GM18517 (cell line): Measurements from ENCODE around the gene NCAM1.
A peak's percentile ranks its signal among the peaks of the same experiment; 100 is the strongest.

Experiments used
- ATAC-seq: cut with Tn5 transposase; IDR thresholded peaks from one replicate; pipeline ENCODE4 v1.9.1; 2021; ENCODE audit warnings: mild to moderate bottlenecking, moderate library complexity; ENCODE audit not compliant: unreplicated experiment

NCAM1 gene

GRCh38 chr11:113272927-113273615 lies 311.9 kb downstream of the NCAM1 start:
- no peak for ATAC-seq

- ATAC-seq = no peak
Observed at GRCh38 chr11:113273720-113274119, 312.5 kb downstream of the NCAM1 start.

GRCh38 chr11:113274713-113275582 lies 313.7 kb downstream of the NCAM1 start:
- no peak for ATAC-seq

GRCh38 chr11:113275602-113276001 lies 314.4 kb downstream of the NCAM1 start:
- ATAC-seq = no peak

DNA sequence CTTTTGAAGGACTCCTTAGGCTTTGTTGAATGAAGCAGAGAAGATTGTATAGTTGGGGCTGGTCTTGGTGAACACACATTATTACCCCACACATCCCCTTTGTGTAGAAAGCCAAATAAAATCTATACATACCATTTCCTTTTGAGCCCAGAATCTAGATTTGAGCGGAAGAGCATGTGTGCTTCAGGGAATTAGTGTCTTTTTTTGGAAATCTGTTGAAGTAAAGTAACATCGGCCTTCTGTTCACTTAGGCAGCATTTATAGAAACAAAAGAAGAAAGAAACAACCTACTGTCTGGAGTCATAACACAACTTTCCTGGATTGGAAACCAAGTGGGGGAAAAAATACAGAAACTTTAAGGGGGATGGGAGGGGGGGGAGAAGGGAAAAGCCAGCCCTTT lies 315.2 kb downstream of the NCAM1 start:
- no peak for ATAC-seq

- ATAC-seq = no peak
Observed at GRCh38 chr11:113277907-113278306, 316.7 kb downstream of the NCAM1 start.

GRCh38 chr11:113278481-113278880 lies 317.3 kb downstream of the NCAM1 start:
- no peak for ATAC-seq

DNA sequence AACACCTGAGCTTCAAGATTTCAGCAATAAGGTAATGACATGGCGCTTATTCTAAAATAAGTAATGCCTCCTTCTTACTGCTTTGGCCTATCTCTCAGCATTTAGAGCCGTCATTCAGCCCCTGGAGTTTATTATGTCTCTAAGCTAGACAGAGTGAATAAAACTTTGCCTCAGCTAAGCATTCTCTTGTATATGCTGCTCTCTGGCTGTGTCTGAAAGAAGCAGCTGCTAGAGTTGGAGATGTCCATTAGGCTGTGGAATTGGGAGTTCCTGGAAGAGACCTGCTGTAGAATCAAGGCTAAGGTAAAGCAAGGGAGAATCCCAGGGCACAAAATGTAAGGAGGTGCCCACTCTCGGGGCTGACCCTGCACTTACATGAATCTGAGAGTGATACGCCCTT lies 317.7 kb downstream of the NCAM1 start:
- no peak for ATAC-seq

- ATAC-seq = no peak
Observed at GRCh38 chr11:113279591-113279990, 318.4 kb downstream of the NCAM1 start.

DNA sequence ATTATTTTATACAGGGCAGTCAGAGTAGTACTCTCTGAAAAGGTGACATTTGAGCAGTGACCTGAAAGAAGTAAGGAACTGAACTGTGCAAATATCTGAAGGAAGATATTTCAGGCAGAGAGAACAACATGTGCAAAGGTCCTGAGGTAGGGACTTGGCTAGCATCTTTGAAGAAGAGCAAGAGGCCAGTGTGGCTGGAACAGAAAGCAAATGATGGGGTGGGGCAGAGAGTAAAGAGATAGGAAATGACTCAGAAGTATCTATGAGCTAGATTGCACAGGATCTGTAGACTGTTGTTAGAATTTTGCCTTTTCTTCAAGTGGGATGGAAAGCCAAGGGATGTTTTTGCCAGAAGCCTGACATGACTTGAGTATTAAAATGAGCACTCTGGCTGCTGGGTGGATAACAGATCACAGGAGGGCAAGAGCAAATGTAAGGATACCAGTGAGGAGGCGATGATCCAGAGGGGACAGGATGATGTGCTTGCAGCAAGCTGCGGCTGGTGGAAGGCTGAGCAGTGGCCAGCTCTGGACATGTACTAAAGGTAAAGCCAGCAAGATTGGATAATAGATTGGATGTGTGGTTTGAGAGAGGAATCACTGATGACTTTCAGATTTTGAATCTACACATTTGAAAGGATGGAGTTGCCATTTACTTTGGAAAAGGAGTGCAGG lies 320.0 kb downstream of the NCAM1 start:
- no peak for ATAC-seq

DNA sequence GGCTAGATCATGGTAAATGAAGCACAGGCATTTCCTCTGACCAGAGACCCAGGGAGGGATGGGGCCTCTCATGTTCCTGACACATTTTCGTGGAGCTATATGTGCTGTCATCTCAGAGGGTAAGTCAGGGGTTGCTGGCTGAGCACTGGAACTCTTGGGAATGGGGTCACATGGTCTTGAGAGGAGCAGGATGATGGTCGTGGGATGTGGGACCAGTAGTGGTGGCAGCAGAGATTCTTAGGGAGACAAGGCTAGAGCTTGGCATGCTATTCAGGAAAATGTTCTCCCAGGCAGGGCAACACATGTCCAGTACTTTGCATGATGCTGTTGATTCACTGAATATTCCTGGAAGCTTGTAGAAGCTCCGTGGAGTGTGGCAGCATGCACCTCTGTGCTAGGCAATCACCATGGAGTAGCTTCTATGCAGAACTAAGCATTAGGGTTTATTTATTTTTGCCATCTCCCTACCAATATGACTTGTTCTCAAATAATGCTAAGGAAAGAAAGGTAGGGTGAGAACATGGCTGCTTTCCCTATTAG lies 321.7 kb downstream of the NCAM1 start:
- ATAC-seq = no peak

GRCh38 chr11:113283881-113284280 lies 322.7 kb downstream of the NCAM1 start:
- ATAC-seq = no peak

DNA sequence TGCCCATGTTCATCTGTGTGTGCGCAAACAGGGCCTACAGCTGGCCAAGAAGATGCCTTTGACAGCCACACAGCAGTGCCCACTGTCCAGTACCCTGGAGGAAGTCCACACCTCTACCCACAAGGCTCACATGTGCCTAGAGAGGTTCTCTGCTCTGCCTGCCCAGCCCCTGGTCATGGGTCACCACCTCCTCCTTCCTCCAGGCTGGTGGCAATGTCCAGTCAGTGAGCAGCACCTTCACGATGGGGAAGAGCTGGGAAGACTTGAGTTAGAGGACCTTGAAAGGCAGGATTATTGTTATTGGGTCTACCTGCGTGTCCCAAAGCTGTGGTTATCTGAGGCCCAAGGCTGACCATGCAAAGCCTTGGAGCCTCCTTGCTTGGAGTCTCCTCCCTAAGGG lies 324.8 kb downstream of the NCAM1 start:
- ATAC-seq = no peak

GRCh38 chr11:113286509-113287497 lies 325.6 kb downstream of the NCAM1 start:
- ATAC-seq = no peak

GRCh38 chr11:113287801-113288200 lies 326.6 kb downstream of the NCAM1 start:
- no peak for ATAC-seq

DNA sequence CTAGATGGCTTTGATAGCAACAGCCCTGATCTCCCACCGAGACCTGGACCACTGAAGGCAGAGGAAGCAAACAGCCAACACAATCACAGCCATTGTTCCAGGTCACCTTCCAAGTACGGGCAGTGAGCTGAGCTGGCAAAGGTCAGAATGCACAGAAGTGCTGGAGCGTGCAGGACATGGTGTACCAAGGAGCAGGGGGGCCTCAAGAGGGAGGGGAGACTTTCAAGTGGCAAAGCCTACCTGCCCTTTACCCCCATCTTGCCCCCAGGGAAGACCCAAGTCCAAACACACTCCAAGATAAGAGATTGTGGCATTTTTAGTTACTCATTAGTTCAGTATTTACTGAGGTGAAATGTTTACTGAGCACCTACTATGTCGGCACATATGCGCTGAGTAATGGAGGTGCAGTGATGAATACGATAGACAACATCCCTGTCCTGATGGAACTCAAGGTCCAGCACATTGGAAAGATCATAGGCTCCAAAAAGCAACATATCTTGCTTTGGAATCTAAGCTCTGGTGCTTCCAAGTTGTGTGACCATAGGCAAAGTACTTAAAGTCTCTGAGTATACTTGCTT lies 327.2 kb downstream of the NCAM1 start:
- ATAC-seq = no peak

DNA sequence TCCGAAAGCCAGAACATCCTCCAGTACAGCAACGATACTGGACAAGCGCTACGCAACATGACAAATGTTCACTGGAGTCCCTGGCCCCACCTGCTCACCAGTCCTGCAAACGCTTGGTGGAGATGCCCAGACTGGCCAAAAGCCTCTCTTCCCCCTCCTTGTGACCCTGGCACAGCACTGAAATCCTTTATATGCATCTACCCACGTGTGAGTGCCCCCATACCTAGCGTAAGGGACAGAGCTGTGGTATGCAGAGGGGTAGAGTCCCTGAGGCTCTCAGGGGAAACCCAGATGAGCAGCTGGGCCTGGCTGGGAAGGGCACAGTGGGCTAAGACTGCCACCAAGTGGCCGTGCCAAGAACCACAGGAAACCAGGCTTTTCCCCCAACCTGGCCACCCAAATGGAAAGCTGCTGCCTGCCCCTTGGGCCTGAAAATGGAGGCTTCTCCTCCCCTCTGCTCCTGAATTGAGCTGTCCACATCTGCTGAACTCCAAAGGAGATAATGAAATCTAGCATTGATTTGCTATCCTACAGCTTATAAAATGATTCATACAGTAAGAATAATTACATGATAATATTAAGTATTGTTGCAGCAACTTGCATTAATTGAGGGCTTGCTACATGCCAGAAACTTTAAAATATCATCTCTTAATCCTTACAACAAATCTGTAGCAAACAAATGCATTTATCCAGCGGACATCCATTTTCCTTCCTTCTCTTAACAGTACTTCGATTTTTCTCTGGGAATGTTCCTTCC lies 328.4 kb downstream of the NCAM1 start:
- peak; percentile 74 for ATAC-seq

GRCh38 chr11:113293936-113294335 lies 332.7 kb downstream of the NCAM1 start:
- ATAC-seq = no peak

DNA sequence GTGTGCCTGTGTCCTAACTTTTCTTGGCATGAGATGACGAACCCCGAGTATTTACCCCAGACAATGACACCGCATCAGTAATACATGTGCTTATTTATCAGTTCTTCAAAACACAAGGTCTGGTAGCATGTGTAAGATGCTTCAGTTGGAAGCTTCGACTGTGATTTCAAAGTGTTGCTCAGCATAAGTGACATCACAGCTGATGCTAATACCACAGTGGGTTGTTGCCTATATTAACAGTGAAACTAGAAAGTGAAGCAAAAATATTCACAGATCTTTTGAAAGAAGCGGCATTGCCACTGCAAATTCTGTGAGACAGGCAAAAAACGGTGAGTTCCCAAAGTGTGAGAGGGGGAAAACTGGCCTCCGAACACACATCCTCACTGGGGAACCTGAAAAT lies 334.8 kb downstream of the NCAM1 start:
- ATAC-seq = no peak
